Liver (tissue), 9 donors: ENCODE results near the gene CSMD2. TPM values are rescaled to one million over a fixed set of nuclear protein-coding genes. Genes with fewer than 3 reads are reported as not detected.

Source experiments
- DNase-seq: peaks from one replicate; pipeline ENCODE4 v3.0.0-alpha.2; 2017; ENCODE audit warnings: low spot score
- H3K27ac ChIP-seq, 2 donors: one replicate each; pipeline ENCODE4 v1.7.0; 2013; ENCODE audit warnings: inconsistent platforms in 2 of 2, low read length in 2 of 2, control low read depth in 1 of 2, low read depth in 1 of 2, mild to moderate bottlenecking in 1 of 2
- H3K27me3 ChIP-seq, 4 donors: one replicate each; pipeline versions ENCODE4 v1.6.1 to v1.7.0; 2013; ENCODE audit warnings: low read length in 3 of 4, inconsistent platforms in 1 of 4, mild to moderate bottlenecking in 1 of 4, moderate library complexity in 1 of 4; ENCODE audit not compliant: control insufficient read depth in 4 of 4, insufficient read depth in 4 of 4
- H3K36me3 ChIP-seq, 4 donors: one replicate each; pipeline versions ENCODE4 v1.6.1 to v1.7.0; 2013; ENCODE audit warnings: low read length in 3 of 4, mild to moderate bottlenecking in 3 of 4, low read depth in 1 of 4, moderate library complexity in 1 of 4; ENCODE audit not compliant: control insufficient read depth in 4 of 4, insufficient read depth in 3 of 4
- H3K4me1 ChIP-seq, 4 donors: one replicate each; pipeline versions ENCODE4 v1.6.1 to v1.7.0; 2013; ENCODE audit warnings: low read length in 3 of 4, mild to moderate bottlenecking in 3 of 4, moderate library complexity in 1 of 4; ENCODE audit not compliant: control insufficient read depth in 4 of 4, insufficient read depth in 4 of 4
- H3K4me3 ChIP-seq, 3 donors: one replicate each; pipeline versions ENCODE4 v1.6.1 to v1.7.0; 2013; ENCODE audit warnings: low read length in 3 of 3, control low read depth in 1 of 3, low read depth in 1 of 3, mild to moderate bottlenecking in 1 of 3
- H3K9ac ChIP-seq, 2 donors: one replicate each; pipeline ENCODE4 v1.7.0; 2013; ENCODE audit warnings: low read length in 2 of 2, mild to moderate bottlenecking in 2 of 2, moderate library complexity in 2 of 2, control low read depth in 1 of 2, low read depth in 1 of 2
- H3K9me3 ChIP-seq, 4 donors: one replicate each; pipeline versions ENCODE4 v1.6.1 to v1.7.0; 2013; ENCODE audit warnings: low read length in 3 of 4; ENCODE audit not compliant: control insufficient read depth in 4 of 4
- ATF3 ChIP-seq: IDR thresholded peaks from 2 replicates; pipeline ENCODE4 v1.6.1; 2016; ENCODE audit warnings: antibody characterized with exemption
- EGR1 ChIP-seq, 2 donors: IDR thresholded peaks; 2 replicates each; pipeline ENCODE4 v1.6.1; 2016 to 2018; ENCODE audit warnings: antibody characterized with exemption in 2 of 2, low read depth in 2 of 2
- GABPA ChIP-seq, 2 donors: IDR thresholded peaks in 1 of 2; conservative IDR thresholded peaks in 1 of 2; 2 replicates each; pipeline ENCODE4 v1.6.1; 2016; ENCODE audit warnings: antibody characterized with exemption in 2 of 2, mild to moderate bottlenecking in 1 of 2, moderate library complexity in 1 of 2
- HNF4A ChIP-seq, 2 donors: conservative IDR thresholded peaks; 2 replicates each; pipeline ENCODE4 v1.6.1; 2016; ENCODE audit warnings: antibody characterized with exemption in 2 of 2, mild to moderate bottlenecking in 2 of 2
- HNF4G ChIP-seq: IDR thresholded peaks from 2 replicates; pipeline ENCODE4 v1.6.1; 2016; ENCODE audit warnings: antibody characterized with exemption
- JUND ChIP-seq, 2 donors: IDR thresholded peaks; 2 replicates each; pipeline ENCODE4 v1.6.1; 2016; ENCODE audit warnings: antibody characterized with exemption in 2 of 2
- REST ChIP-seq: IDR thresholded peaks from 2 replicates; pipeline ENCODE4 v1.6.1; 2016; ENCODE audit warnings: antibody characterized with exemption, mild to moderate bottlenecking
- RXRA ChIP-seq, 2 donors: IDR thresholded peaks; 2 replicates each; pipeline ENCODE4 v1.6.1; 2017 to 2018; ENCODE audit warnings: antibody characterized with exemption in 2 of 2, mild to moderate bottlenecking in 1 of 2
- SP1 ChIP-seq: IDR thresholded peaks from 2 replicates; pipeline ENCODE4 v1.6.1; 2018; ENCODE audit warnings: antibody characterized with exemption, mild to moderate bottlenecking
- YY1 ChIP-seq: IDR thresholded peaks from 2 replicates; pipeline ENCODE4 v1.6.1; 2016; ENCODE audit warnings: antibody characterized with exemption, mild to moderate bottlenecking
- WGBS: extraction: QIAGEN DNeasy Blood & Tissue Kit; methylation state at CpG from one replicate; pipeline ENCODE4 v1.1.7; 2013; 5-methylcytosine and 5-hydroxymethylcytosine counted together
- polyA plus RNA-seq, 2 donors: library from polyadenylated mRNA; stranded (reverse) in 1 of 2; unstranded in 1 of 2; fragments of 200-250 nt in 1 of 2; fragments of >200 nt in 1 of 2; fragmentation: Nextera tagmentation in 1 of 2; extraction: Ambion mirVana in 1 of 2; gene quantifications; one replicate each; pipeline versions ENCODE4 v1.2.1 to v1.2.3, GENCODE V29; 2013 to 2015
- total RNA-seq, 2 donors: library from RNA; depleted of rRNA; stranded (reverse); fragments of >200 nt; gene quantifications; one replicate each; pipeline ENCODE4 v1.2.3, GENCODE V29; 2014
- TF ChIP-seq, protein P1 (sequence below): IDR thresholded peaks from 2 replicates; pipeline ENCODE4 v1.6.1; 2016; ENCODE audit warnings: antibody characterized with exemption
- TF ChIP-seq, protein P2 (sequence below): IDR thresholded peaks from 2 replicates; pipeline ENCODE4 v1.6.1; 2016; ENCODE audit warnings: antibody characterized with exemption
- donor health status: healthy.
- donor health status: healthy.
- donor health status: healthy.
- donor health status: healthy.
- donor health status: healthy.

The CSMD2 gene
- total and polyA plus RNA-seq, 4 donors, result 0.08 to 0.09 TPM; not detected in 2

- peaks cover 3 to 11% (median 5%) of the 10 kb centered on the region in 4 donors for H3K9me3 ChIP-seq
- WGBS, result 75% methylated on average over 1 of the region's 1 CpG
- no peak overlapping the region for H3K9ac ChIP-seq
- DNase-seq, result no peak
- no peaks in the 10 kb centered on the region for H3K4me1 ChIP-seq
- peaks cover 0 to 7% (median 0%) of the 10 kb centered on the region in 4 donors for H3K27me3 ChIP-seq
- H3K27ac ChIP-seq, result no peak overlapping the region
- no peak overlapping the region for H3K4me3 ChIP-seq
- H3K36me3 ChIP-seq, result no peaks in the 10 kb centered on the region
- no peak for TF ChIP-seq JUND (IDR thresholded peaks at IDR 0.05)
- TF ChIP-seq, protein P1, sequence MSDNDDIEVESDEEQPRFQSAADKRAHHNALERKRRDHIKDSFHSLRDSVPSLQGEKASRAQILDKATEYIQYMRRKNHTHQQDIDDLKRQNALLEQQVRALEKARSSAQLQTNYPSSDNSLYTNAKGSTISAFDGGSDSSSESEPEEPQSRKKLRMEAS, result no peak
- TF ChIP-seq GABPA (IDR thresholded peaks at IDR 0.05 in 1 of 2, conservative IDR thresholded peaks at IDR 0.05 in 1 of 2), result no peak
- TF ChIP-seq ATF3, result no peak
Measured at GRCh38 chr1:34049994-34050393, 115.0 kb downstream of the CSMD2 start.

- WGBS, result 91% methylated on average over 2 of the region's 2 CpGs
- TF ChIP-seq RXRA (IDR thresholded peaks at IDR 0.05), result no peak
- no peak overlapping the region for H3K27ac ChIP-seq
Measured at GRCh38 chr1:34049477-34049876, 115.6 kb downstream of the CSMD2 start.

GRCh38 chr1:34037856-34038255 is 127.2 kb downstream of the CSMD2 start:
- no peak overlapping the region for H3K9ac ChIP-seq
- TF ChIP-seq YY1 (no peak), REST (no peak)
- DNase-seq, result no peak
- H3K36me3 ChIP-seq, result no peaks in the 10 kb centered on the region
- no peak overlapping the region for H3K4me3 ChIP-seq
- no peaks in the 10 kb centered on the region for H3K9me3 ChIP-seq
- no peaks in the 10 kb centered on the region for H3K4me1 ChIP-seq
- whole genome bisulfite sequencing, result 45% methylated on average over 7 of the region's 7 CpGs
- no peak overlapping the region for H3K27ac ChIP-seq
- H3K27me3 ChIP-seq, result no peaks in the 10 kb centered on the region

More at GRCh38 chr1:34049477-34049876, 115.6 kb downstream of the CSMD2 start:
- Histone ChIP-seq H3K4me1 (no peaks in the 10 kb centered on the region), H3K27me3 (peaks cover 0 to 7% (median 0%) of the 10 kb centered on the region in 4 donors), H3K4me3 (no peak overlapping the region), H3K9ac (no peak overlapping the region), H3K36me3 (no peaks in the 10 kb centered on the region), H3K9me3 (peaks cover 3 to 11% (median 5%) of the 10 kb centered on the region in 4 donors)
- DNase-seq, result no peak

DNA sequence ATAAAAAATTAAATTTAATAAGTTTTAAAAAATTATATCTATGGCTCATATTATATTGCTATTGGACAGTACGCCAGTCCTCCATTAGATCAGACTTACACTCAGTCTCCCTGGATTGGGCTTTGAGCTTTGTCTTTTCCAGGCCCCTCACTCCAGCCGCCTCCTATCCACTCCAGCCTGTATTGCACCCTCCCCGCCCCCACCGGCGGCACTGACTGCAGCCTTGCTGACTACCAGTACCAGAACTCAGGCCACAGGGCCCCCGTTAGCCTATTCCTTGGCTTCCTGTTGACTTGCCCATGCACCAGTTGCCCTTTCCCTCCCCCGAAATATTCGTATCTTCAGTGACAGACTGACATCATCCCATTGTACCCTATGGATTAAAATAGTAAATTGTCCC is 127.9 kb downstream of the CSMD2 start:
- Histone ChIP-seq H3K9me3 (no peaks in the 10 kb centered on the region), H3K9ac (no peak overlapping the region), H3K27ac (no peak overlapping the region), H3K36me3 (no peaks in the 10 kb centered on the region), H3K4me1 (no peaks in the 10 kb centered on the region), H3K27me3 (no peaks in the 10 kb centered on the region), H3K4me3 (no peak overlapping the region)
- DNase-seq, result no peak
- 79% methylated on average over 8 of the region's 8 CpGs for WGBS
- no peak for TF ChIP-seq SP1
- no peak for TF ChIP-seq JUND (IDR thresholded peaks at IDR 0.05)
- TF ChIP-seq EGR1 (IDR thresholded peaks at IDR 0.05; ENCODE audit: low read depth in 2 of 2), result no peak
- TF ChIP-seq REST, result no peak
- no peak for TF ChIP-seq HNF4A (conservative IDR thresholded peaks at IDR 0.05)
- no peak for TF ChIP-seq YY1
- TF ChIP-seq, protein P1, result no peak
- TF ChIP-seq HNF4G, result no peak
- TF ChIP-seq, protein P2, sequence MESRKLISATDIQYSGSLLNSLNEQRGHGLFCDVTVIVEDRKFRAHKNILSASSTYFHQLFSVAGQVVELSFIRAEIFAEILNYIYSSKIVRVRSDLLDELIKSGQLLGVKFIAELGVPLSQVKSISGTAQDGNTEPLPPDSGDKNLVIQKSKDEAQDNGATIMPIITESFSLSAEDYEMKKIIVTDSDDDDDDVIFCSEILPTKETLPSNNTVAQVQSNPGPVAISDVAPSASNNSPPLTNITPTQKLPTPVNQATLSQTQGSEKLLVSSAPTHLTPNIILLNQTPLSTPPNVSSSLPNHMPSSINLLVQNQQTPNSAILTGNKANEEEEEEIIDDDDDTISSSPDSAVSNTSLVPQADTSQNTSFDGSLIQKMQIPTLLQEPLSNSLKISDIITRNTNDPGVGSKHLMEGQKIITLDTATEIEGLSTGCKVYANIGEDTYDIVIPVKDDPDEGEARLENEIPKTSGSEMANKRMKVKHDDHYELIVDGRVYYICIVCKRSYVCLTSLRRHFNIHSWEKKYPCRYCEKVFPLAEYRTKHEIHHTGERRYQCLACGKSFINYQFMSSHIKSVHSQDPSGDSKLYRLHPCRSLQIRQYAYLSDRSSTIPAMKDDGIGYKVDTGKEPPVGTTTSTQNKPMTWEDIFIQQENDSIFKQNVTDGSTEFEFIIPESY, result no peak
- no peak for TF ChIP-seq ATF3
